GM20431 (cell line): Measurements from ENCODE around the gene GOLGB1.
"Not testable (repeated sequence)": the region's sequence is repeated elsewhere in the genome, so short reads cannot be mapped to it uniquely, and the experiment has no call there.

ENCODE experiments used
- in situ Hi-C: fragments of 300-500 bp; cut with MseI, MboI; formaldehyde crosslinking; loops from one replicate; pipeline ENCODE4 v1.15.0; 2020; ENCODE audit warnings: low sequenced_read_pairs; ENCODE audit not compliant: unreplicated experiment

Gene GOLGB1

GRCh38 chr3:121749276-121750086 is at the start of gene GOLGB1:
TSS of gene GOLGB1 (minus strand) at chr3:121749741. CDS start at chr3:121730971, 18,770 bp downstream.
- in situ Hi-C loops = no loop called here

- in situ Hi-C loops = no loop called here
These were observed 47.4 kb upstream of the GOLGB1 start for GRCh38 chr3:121796970-121797369.

- in situ Hi-C loops = no loop called here
These were observed 44.9 kb upstream of the GOLGB1 start for GRCh38 chr3:121794264-121794983.

GRCh38 chr3:121793078-121793477 is 43.5 kb upstream of the GOLGB1 start:
- in situ Hi-C loops = no loop called here

- in situ Hi-C loops = no loop called here
These were observed 36.9 kb upstream of the GOLGB1 start for GRCh38 chr3:121786485-121786884.

- in situ Hi-C loops = not testable (repeated sequence)
These were observed 33.2 kb upstream of the GOLGB1 start for GRCh38 chr3:121782784-121783183.

- in situ Hi-C loops = no loop called here
These were observed 32.1 kb upstream of the GOLGB1 start for GRCh38 chr3:121781611-121782010.

GRCh38 chr3:121775095-121775494 is 25.6 kb upstream of the GOLGB1 start:
- in situ Hi-C loops = not testable (repeated sequence)

GRCh38 chr3:121769246-121769645 is 19.7 kb upstream of the GOLGB1 start:
- in situ Hi-C loops = no loop called here

GRCh38 chr3:121768452-121768851 is 18.9 kb upstream of the GOLGB1 start:
- in situ Hi-C loops = no loop called here

- in situ Hi-C loops = no loop called here
These were observed 10.1 kb upstream of the GOLGB1 start for GRCh38 chr3:121759541-121760202.

GRCh38 chr3:121758727-121759450 is 9.3 kb upstream of the GOLGB1 start:
- in situ Hi-C loops = no loop called here

GRCh38 chr3:121757812-121758545 is 8.4 kb upstream of the GOLGB1 start:
- in situ Hi-C loops = no loop called here

GRCh38 chr3:121757087-121757811 is 7.7 kb upstream of the GOLGB1 start:
- in situ Hi-C loops = no loop called here

GRCh38 chr3:121752772-121753171 is 3.2 kb upstream of the GOLGB1 start:
- in situ Hi-C loops = no loop called here

GRCh38 chr3:121752261-121752660 is 2.7 kb upstream of the GOLGB1 start:
- in situ Hi-C loops = no loop called here

GRCh38 chr3:121750087-121750415 is 510 bp upstream of the GOLGB1 start:
- in situ Hi-C loops = no loop called here

- in situ Hi-C loops = no loop called here
These were observed 763 bp downstream of the GOLGB1 start for GRCh38 chr3:121748680-121749275.

GRCh38 chr3:121747976-121748375 is 1.6 kb downstream of the GOLGB1 start:
- in situ Hi-C loops = no loop called here
